Left hindlimb (tissue), 1 donor: Measurements from ENCODE around the gene CUEDC1.

Source experiments
- DNase-seq: peaks from one replicate; pipeline ENCODE4 v3.0.0-alpha.2; 2018

The CUEDC1 gene

GRCh38 chr17:57830880-57831279 lies 124.3 kb downstream of the CUEDC1 start:
- no peak for DNase-seq

GRCh38 chr17:57823469-57824401 lies 131.5 kb downstream of the CUEDC1 start:
- DNase-seq = no peak

DNA sequence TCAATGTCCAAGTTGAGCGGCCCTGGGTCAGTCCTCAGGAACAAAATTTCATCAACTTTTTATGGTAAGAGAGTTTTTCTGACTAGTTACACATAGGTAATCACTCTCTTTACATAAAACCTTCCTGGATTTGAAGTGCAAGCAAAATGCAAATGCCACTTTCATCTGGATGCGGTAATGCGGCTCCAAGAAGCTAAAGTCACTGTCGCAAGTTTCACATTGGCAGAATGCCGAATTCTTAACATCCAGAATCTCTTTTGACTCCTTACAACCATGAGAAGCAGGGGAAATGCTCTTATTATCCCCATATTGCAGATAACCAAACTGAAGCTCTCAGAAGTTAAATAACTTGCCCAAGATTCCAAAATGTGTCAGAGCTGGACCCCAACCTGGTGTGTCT lies 135.3 kb downstream of the CUEDC1 start:
- DNase-seq = no peak

DNA sequence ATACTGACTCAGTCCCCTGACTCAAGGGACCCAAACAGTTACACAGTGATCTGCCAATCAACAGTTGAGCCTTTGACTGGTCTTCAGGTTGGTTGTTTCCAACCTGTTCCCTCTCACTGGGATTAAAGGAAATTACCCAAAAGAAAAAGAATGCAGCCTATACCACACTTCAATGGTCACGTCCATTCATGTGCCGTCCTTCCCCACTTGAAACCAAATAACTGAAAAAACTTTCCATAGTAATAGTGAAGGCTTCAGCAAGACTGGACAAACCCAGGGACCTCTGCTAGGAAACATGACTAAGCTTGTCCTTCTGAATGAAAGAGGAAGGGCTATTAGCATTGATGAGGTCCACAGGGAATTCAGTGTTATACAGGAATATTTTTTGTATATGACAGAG lies 135.9 kb downstream of the CUEDC1 start:
- DNase-seq = no peak

DNA sequence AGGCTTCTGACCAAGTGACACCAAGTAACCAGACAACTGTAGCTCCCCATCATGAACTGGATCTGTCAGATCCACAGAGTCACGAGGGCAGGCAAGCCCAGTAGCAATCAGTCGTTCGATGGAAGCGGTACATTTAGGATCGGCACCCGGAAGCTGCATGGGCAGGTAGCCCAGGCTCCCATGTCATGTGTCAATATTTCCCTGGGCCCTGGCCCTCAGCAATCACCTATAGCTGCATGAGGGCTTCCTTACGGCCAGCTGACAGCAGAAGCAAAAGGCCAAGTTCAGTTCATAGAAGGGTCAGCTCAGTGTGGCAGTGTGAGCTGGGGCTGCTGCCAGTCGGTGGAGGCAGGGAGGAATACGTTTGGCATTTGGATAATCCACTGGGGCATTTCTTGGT lies 137.1 kb downstream of the CUEDC1 start:
- DNase-seq = no peak

GRCh38 chr17:57817299-57817698 lies 137.9 kb downstream of the CUEDC1 start:
- DNase-seq = no peak

GRCh38 chr17:57814421-57814820 lies 140.8 kb downstream of the CUEDC1 start:
- no peak for DNase-seq

DNA sequence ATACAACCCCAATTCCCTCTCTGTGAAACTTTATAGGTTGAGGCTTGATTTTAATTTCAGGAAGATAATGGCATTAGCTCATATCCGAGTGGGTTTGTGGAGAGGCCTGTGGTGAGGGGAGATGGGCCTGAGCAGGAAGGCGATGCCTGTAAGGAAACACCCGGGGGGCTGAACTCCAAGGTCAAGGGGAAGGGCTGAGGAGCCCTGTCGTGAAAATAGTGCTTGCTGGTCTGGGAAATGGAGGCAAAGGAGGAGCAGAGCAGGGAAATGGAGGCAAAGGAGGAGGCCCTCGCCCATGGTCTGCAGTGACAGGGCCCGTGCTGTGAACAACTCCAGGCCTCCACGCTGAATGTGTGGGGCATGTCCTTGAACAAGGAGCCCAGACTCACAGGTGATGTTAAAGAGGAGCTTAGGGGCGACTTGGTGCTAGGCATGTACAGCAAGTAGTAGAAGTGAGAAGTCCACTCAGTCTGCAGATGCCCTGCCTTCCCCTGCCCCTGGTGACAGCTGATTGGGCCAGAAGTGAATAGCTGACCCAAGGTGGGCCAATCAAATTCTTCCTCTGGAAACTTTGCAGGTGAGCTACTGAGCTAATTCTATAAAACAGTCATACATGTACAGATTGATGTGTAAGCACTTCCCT lies 143.5 kb downstream of the CUEDC1 start:
- DNase-seq = no peak
